PC-3 (cell line): ENCODE results near the gene C16orf92.

ENCODE experiments used
- EZH2 ChIP-seq: fragments of 300-600 bp; sonication (generic); IDR thresholded peaks from one replicate; pipeline ENCODE4 v1.6.1; 2017; ENCODE audit warnings: antibody characterized with exemption, mild to moderate bottlenecking, low read length; ENCODE audit not compliant: unreplicated experiment
- EZH2phosphoT487 ChIP-seq: fragments of 300-600 bp; sonication (generic); IDR thresholded peaks from 2 replicates; pipeline ENCODE4 v1.6.1; 2018; ENCODE audit warnings: mild to moderate bottlenecking, antibody characterized with exemption, low read length, borderline replicate concordance
- TF ChIP-seq, protein P1 (sequence below): fragments of 300-600 bp; sonication (generic); conservative IDR thresholded peaks from 2 replicates; pipeline ENCODE4 v1.5.1; 2017; ENCODE audit warnings: antibody characterized with exemption, low read depth, mild to moderate bottlenecking, low read length

DNA sequence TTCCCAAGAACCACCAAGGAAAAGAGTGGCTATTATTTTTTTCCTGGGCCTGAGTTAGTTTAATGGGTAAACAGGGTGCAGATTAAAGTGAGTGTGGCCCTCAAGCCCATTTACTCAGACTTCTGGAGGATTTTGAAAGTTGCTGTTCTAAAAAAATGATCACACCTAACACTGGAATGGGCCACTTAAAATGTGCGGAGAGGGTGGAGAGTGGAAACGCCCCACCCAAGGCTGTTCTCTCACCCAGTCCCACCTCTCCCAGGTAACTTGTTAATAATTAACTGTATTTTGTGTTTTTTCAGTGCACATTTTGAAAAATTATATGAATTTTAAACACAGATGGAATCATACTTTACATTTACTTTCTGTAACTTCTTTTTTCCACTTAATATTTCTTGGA, 33.0 kb upstream of the C16orf92 start:
- TF ChIP-seq EZH2 (no peak), EZH2phosphoT487 (no peak)
- TF ChIP-seq, protein P1, sequence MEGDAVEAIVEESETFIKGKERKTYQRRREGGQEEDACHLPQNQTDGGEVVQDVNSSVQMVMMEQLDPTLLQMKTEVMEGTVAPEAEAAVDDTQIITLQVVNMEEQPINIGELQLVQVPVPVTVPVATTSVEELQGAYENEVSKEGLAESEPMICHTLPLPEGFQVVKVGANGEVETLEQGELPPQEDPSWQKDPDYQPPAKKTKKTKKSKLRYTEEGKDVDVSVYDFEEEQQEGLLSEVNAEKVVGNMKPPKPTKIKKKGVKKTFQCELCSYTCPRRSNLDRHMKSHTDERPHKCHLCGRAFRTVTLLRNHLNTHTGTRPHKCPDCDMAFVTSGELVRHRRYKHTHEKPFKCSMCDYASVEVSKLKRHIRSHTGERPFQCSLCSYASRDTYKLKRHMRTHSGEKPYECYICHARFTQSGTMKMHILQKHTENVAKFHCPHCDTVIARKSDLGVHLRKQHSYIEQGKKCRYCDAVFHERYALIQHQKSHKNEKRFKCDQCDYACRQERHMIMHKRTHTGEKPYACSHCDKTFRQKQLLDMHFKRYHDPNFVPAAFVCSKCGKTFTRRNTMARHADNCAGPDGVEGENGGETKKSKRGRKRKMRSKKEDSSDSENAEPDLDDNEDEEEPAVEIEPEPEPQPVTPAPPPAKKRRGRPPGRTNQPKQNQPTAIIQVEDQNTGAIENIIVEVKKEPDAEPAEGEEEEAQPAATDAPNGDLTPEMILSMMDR, result no peak
